Measurements from ENCODE around the gene TMEM18. TPM values are rescaled to one million over a fixed set of nuclear protein-coding genes. Genes with fewer than 3 reads are reported as not detected.

Gene TMEM18
- total RNA-seq, 1 donor from 2014 or later = 24.8 TPM

DNA sequence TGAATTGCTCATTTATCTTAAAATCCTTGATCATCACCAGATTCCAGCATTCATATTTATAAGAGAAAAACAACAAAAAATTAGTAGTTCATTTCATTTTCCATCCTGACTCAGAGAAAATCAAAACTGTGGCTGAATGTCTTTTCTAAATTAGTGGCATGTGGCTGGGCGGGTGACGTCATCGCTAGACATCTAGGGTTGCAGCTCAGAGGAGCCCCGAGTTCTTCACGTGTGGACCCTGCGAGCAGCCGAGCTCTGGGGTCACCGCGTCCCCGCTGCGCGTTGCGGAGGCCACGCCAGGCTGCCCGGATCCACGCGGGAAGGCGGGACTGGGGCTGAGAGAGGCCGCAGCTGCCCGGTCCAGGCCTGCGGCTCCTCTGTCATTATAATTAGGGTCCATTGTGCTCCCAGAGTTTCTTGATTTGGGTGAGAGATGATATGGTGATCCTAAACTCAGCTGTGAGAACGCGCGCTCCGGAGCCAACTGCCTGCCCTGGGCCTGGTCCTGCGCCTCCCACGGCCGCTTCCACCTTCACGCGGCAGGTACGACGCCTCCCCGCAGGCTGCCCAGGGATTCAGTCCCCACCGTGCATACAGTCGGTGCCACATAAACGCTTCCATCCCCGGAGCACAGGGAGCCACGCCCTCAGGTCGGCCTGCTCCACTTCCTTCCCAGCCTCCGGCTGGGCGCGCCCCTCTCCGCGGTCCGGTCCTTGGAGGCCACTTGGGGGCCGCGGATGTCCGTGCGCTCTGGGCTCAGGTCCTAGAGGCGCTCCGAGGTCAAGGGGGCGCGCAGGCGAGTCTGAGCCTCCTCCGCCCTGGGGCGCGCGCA lies 56.5 kb downstream of the TMEM18 start:
- no peak for DNase-seq (ENCODE audit: low spot score)

DNA sequence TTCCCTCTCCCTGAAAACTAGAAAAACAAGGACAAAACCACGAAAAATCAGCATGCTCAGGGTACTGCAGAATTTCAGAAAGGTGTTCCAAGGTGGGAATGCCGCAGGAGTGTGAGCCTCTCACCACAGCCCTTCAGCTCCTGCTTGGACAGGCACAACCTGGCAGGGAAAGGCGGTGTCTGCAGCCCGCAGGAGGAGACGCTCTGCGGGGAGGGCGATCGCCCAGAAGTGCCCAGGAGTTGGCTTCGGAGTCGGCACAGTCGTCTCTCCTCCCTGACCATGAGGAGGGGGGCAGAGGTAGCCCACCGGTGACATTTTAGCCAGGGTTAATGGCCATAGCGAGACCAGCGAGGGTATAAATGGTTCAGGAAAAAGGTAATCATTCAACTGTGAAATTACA lies 57.2 kb downstream of the TMEM18 start:
- DNase-seq (ENCODE audit: low spot score) = no peak

DNA sequence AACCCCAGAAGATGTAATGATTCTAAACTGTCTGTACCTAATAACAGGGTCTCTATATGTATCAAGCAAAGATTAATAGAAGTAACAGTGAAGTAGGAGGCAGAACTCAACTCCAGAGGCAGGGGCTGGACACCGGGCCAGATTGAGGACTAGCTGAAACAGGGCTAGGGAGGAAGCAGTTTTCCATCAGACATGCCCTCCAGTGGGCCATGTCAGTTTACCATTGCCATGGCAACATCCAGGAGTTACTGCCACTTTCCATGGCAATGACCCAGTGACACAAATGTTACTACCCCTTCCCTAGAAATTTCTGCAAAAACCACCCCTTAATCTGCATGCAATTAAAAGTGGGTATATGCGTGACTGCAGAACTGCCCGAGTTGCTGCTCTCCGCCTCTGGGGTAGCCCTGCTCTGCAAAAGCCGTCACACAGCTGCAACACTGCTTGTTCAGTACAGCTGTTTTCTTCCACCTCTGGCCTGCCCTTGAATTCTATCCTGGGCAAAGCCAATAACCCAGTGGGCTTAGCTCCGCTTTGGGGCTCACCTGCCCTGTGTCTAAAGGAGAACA lies 58.7 kb downstream of the TMEM18 start:
- no peak for DNase-seq (ENCODE audit: low spot score)

DNA sequence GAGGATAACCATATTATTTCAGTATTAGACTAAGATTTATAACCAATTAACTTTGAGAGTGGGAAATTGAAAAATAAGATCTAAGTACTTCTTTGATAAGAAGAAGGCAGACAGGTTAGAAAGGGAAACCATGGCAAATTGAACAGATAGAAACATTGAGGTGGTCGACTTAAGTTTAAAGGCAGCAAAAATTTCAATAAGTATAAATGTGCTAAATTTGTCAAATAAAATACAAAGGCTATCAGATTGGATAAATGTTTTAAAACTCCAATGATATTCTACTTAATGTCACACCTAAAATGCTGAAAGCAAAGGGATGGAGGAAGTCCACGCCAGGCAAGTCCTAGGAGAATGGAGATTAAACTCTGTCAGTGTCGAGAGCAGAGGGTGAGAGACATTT lies 59.2 kb downstream of the TMEM18 start:
- no peak for DNase-seq (ENCODE audit: low spot score)
